GM12878 (cell line): Measurements from ENCODE around the gene TP53I3. TPM values are rescaled to one million over a fixed set of nuclear protein-coding genes. Genes with fewer than 3 reads are reported as not detected.

ENCODE experiments used
- ATAC-seq: fragments of 200-7000 bp; cut with Tn5 transposase; 3 replicates; pipeline ENCODE4 v1.9.1; 2020; ENCODE audit warnings: mild to moderate bottlenecking, moderate library complexity
- BruUV-seq: library from RNA; stranded (reverse); fragments of 400-500 nt; replicated peaks from 2 replicates; lab custom pipeline; 2021; lab: Mats Ljungman, UMichigan
- CTCF ChIA-PET: fragments of 300-600 bp; sonication (Branson Sonifier 250); formaldehyde crosslinking; extraction: SDS; loops from one replicate; lab custom pipeline; 2021; ENCODE audit warnings: inconsistent platforms; lab: Yijun Ruan, JAX
- POLR2A ChIA-PET: fragments of 350-600 bp; formaldehyde crosslinking; extraction: SDS; loops from one replicate; lab custom pipeline; 2021; ENCODE audit warnings: inconsistent platforms; lab: Charles Lee
- RAD21 ChIA-PET: fragments of 300-600 bp; sonication (Branson Sonifier 250); formaldehyde crosslinking; loops from one replicate; lab custom pipeline; 2023; ENCODE audit warnings: antibody characterized with exemption; ENCODE audit not compliant: unreplicated experiment; lab: Charles Lee
- SMC1A ChIA-PET: fragments of 300-600 bp; sonication (Branson Sonifier 250); formaldehyde crosslinking; loops from one replicate; lab custom pipeline; 2023; ENCODE audit not compliant: unreplicated experiment, uncharacterized antibody; lab: Charles Lee
- DNase-seq: peaks from one replicate; pipeline ENCODE4 v3.0.0-alpha.2; 2011; ENCODE audit warnings: low read depth, low spot score
- FAIRE-seq: peaks from 3 replicates; lab custom pipeline; 2011; peaks lifted over from hg19 to GRCh38; lab: Jason Lieb, UNC
- H2AFZ ChIP-seq: 2 replicates; pipeline ENCODE4 v1.6.0; 2011; ENCODE audit warnings: low read depth, low read length, control low read depth; ENCODE audit not compliant: control insufficient read depth
- H3K27ac ChIP-seq: 2 replicates; pipeline ENCODE4 v1.5.1; 2011; ENCODE audit warnings: control low read depth; ENCODE audit not compliant: control insufficient read depth, insufficient read depth
- H3K27me3 ChIP-seq, 2 experiments: replicated peaks in 1 of 2; 2 replicates each; pipeline versions ENCODE4 v1.6.0 to v1.6.1; 2011; ENCODE audit warnings: low read length in 1 of 2; ENCODE audit not compliant: control insufficient read depth in 2 of 2, insufficient read depth in 2 of 2
- H3K36me3 ChIP-seq, 2 experiments: 2 replicates each; pipeline ENCODE4 v1.5.1; 2011; ENCODE audit warnings: low read length in 1 of 2; ENCODE audit not compliant: control insufficient read depth in 2 of 2, insufficient read depth in 2 of 2
- H3K4me1 ChIP-seq: 2 replicates; pipeline ENCODE4 v1.6.1; 2011; ENCODE audit warnings: mild to moderate bottlenecking, low read length, moderate library complexity, mixed read lengths; ENCODE audit not compliant: control insufficient read depth, insufficient read depth
- H3K4me2 ChIP-seq: 2 replicates; pipeline ENCODE4 v1.6.0; 2011; ENCODE audit warnings: control low read depth; ENCODE audit not compliant: control insufficient read depth, insufficient read depth
- H3K4me3 ChIP-seq: fragments of 200-600 bp; sonication (generic); 2 replicates; pipeline ENCODE4 v1.5.1; 2016
- H3K79me2 ChIP-seq: 2 replicates; pipeline ENCODE4 v1.6.0; 2011; ENCODE audit warnings: low read length; ENCODE audit not compliant: control insufficient read depth, insufficient read depth
- H3K9ac ChIP-seq: 2 replicates; pipeline ENCODE4 v1.8.0; 2011; ENCODE audit warnings: low read length, control low read depth, mixed read lengths; ENCODE audit not compliant: control insufficient read depth, insufficient read depth
- H3K9me3 ChIP-seq: replicated peaks from 3 replicates; pipeline ENCODE4 v1.5.1; 2011; ENCODE audit warnings: mild to moderate bottlenecking, low read length; ENCODE audit not compliant: control insufficient read depth, insufficient read depth
- H4K20me1 ChIP-seq: 2 replicates; pipeline ENCODE4 v1.6.0; 2011; ENCODE audit not compliant: control insufficient read depth, insufficient read depth
- BACH1 ChIP-seq: fragments of 450-650 bp; IDR thresholded peaks from 2 replicates; pipeline ENCODE4 v1.6.1; 2017; ENCODE audit warnings: mild to moderate bottlenecking, borderline replicate concordance
- GABPA ChIP-seq: IDR thresholded peaks from 2 replicates; pipeline ENCODE4 v1.6.1; 2014; ENCODE audit warnings: antibody characterized with exemption, low read depth, mild to moderate bottlenecking, inconsistent platforms
- IKZF2 ChIP-seq, 2 experiments: fragments of 450-650 bp; IDR thresholded peaks; 2 replicates each; pipeline ENCODE4 v1.6.1; 2017; ENCODE audit warnings: mild to moderate bottlenecking in 2 of 2, moderate library complexity in 2 of 2
- JUNB ChIP-seq: IDR thresholded peaks from 2 replicates; pipeline ENCODE4 v1.6.1; 2016; ENCODE audit warnings: antibody characterized with exemption, mild to moderate bottlenecking
- NFIC ChIP-seq: IDR thresholded peaks from 2 replicates; pipeline ENCODE4 v1.6.1; 2012; ENCODE audit warnings: low read depth, mild to moderate bottlenecking, inconsistent platforms, low read length, moderate library complexity
- RUNX3 ChIP-seq: IDR thresholded peaks from 2 replicates; pipeline ENCODE4 v1.6.1; 2012; ENCODE audit warnings: low read length, inconsistent platforms
- TARDBP ChIP-seq: IDR thresholded peaks from 2 replicates; pipeline ENCODE4 v1.6.1; 2016; ENCODE audit warnings: borderline replicate concordance
- WRNIP1 ChIP-seq: IDR thresholded peaks from 2 replicates; pipeline ENCODE4 v1.6.1; 2011; ENCODE audit warnings: low read depth, low read length, improper control_type of control experiment, borderline replicate concordance
- WGBS: methylation state at CpG from one replicate; pipeline ENCODE4 v1.1.6; 2016; ENCODE audit warnings: low lambda C conversion rate; ENCODE audit not compliant: insufficient replicate concordance, insufficient coverage; ENCODE audit errors: missing lambda C conversion rate; 5-methylcytosine and 5-hydroxymethylcytosine counted together
- in situ Hi-C: fragments of 300-500 bp; cut with MboI; formaldehyde crosslinking; loops from 9 replicates; pipeline ENCODE4 v1.14.3; 2018; ENCODE audit warnings: mixed read lengths
- intact Hi-C: fragments of 100-400 bp; cut with micrococcal nuclease; formaldehyde crosslinking; loops from one replicate; pipeline ENCODE4 v1.14.2; 2022; ENCODE audit not compliant: unreplicated experiment
- polyA plus RNA-seq, 11 experiments: library from polyadenylated mRNA; depleted of rRNA in 4 of 11; unstranded in 6 of 11; stranded (reverse) in 5 of 11; fragments of >200 nt; fragmentation: Nextera tagmentation in 4 of 11; fragmentation: Illumina TruSeq in 1 of 11; extraction: Ambion mirVana in 4 of 11; extraction: Trizol in 1 of 11; gene quantifications; 1 replicate in 1 of 11; 2 replicates in 10 of 11; pipeline versions ENCODE4 v1.2.1 to v1.2.3, GENCODE V29; 2011 to 2016; ENCODE audit warnings: inconsistent platforms in 2 of 11, missing spikeins in 2 of 11, low read depth in 1 of 11
- total RNA-seq, 4 experiments: library from RNA; depleted of rRNA in 3 of 4; stranded (reverse); fragments of >200 nt in 3 of 4; fragmentation: Illumina TruSeq in 1 of 4; extraction: Trizol in 1 of 4; gene quantifications; 2 replicates each; pipeline versions ENCODE4 v1.2.1 to v1.2.3, GENCODE V29; 2013 to 2021
- TF ChIP-seq, protein P1 (sequence below): fragments of 450-650 bp; IDR thresholded peaks from 2 replicates; pipeline ENCODE4 v1.6.1; 2017; ENCODE audit warnings: mild to moderate bottlenecking, low read depth, inconsistent platforms; ENCODE audit not compliant: poor library complexity, severe bottlenecking

TP53I3 gene
- total and polyA plus RNA-seq, 10 of the 15 experiments (the other 5 are each of a cell fraction or from before 2014, with no cell fraction given) = 1.4 to 57.4 (median 11.6) TPM

DNA sequence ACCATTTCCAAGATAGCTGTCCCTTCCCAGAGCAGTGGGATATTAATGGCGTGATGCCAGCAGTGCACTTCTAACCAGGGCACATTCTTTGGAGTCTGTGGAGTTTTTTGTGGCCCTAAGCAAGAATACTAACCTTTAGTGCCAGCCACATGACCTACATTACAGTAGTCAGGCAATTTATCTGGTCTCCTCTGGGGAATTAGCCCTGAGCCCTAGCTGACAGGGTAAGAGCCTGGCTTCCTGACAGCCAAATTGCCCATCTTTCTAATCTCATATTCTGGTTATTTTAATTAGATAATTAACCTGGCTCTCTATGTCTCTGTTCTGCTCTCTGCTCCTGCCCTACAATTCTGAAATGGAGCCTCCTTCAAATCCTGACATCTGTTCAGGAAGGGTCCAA, 33.3 kb upstream of the TP53I3 start:
- POLR2A ChIA-PET = no interaction called here
- Histone ChIP-seq H3K9ac (no peak overlapping the region), H3K4me2 (no peak overlapping the region), H2AFZ (no peak overlapping the region), H3K36me3 (no peaks in the 10 kb centered on the region), H3K4me1 (no peaks in the 10 kb centered on the region), H3K27me3 (no peaks in the 10 kb centered on the region), H3K27ac (no peak overlapping the region), H4K20me1 (no peaks in the 10 kb centered on the region), H3K79me2 (no peaks in the 10 kb centered on the region), H3K4me3 (no peak overlapping the region), H3K9me3 (no peaks in the 10 kb centered on the region)
- TF ChIP-seq IKZF2 (IDR thresholded peaks at IDR 0.05) (no peak), TARDBP (no peak), BACH1 (no peak), GABPA (no peak), WRNIP1 (no peak), RUNX3 (no peak), JUNB (no peak), NFIC (no peak)
- TF ChIP-seq, protein P1, sequence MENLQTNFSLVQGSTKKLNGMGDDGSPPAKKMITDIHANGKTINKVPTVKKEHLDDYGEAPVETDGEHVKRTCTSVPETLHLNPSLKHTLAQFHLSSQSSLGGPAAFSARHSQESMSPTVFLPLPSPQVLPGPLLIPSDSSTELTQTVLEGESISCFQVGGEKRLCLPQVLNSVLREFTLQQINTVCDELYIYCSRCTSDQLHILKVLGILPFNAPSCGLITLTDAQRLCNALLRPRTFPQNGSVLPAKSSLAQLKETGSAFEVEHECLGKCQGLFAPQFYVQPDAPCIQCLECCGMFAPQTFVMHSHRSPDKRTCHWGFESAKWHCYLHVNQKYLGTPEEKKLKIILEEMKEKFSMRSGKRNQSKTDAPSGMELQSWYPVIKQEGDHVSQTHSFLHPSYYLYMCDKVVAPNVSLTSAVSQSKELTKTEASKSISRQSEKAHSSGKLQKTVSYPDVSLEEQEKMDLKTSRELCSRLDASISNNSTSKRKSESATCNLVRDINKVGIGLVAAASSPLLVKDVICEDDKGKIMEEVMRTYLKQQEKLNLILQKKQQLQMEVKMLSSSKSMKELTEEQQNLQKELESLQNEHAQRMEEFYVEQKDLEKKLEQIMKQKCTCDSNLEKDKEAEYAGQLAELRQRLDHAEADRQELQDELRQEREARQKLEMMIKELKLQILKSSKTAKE = no peak
- intact Hi-C loops (no loop called here), in situ Hi-C loops (no loop called here)
- WGBS = 80% methylated on average over 1 of the region's 1 CpG
- CTCF ChIA-PET = interaction anchor here (1.0 kb wide), 1 partner anchor 294 kb away, joined by 3 read pairs; no protein-coding TSS in a partner anchor
- no TSS peak for BruUV-seq
- RAD21 ChIA-PET = no interaction called here
- no peak for FAIRE-seq
- ATAC-seq = no peak
- DNase-seq = no peak
- SMC1A ChIA-PET = no interaction called here
